ENCODE data around the gene B9D2.

DNA sequence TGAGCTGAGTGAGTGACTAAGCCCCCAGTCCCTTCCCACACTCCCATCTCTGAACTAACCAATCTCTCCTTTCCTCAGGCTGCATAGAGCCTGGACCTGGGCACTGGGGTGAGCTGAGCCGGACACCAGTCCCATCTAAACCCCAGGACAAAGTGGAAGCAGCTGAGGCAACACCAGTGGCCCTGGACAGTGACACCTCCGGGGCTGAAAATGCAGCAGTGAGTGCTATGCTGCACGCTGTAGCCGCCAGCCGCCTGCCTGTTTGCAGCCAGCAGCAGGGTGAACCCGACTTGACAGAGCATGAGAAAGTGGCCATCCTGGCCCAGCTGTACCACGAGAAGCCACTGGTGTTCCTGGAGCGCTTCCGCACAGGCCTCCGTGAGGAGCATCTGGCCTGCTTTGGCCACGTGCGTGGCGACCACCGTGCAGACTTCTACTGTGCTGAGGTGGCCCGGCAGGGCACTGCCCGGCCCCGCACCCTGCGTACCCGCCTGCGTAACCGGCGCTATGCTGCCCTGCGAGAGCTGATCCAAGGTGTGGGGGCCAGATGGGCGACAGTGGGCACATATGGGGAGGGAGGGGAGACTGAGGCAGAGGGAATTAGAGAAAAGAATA, 47.5 kb downstream of the B9D2 start:
- TF ChIP-seq, protein P1, sequence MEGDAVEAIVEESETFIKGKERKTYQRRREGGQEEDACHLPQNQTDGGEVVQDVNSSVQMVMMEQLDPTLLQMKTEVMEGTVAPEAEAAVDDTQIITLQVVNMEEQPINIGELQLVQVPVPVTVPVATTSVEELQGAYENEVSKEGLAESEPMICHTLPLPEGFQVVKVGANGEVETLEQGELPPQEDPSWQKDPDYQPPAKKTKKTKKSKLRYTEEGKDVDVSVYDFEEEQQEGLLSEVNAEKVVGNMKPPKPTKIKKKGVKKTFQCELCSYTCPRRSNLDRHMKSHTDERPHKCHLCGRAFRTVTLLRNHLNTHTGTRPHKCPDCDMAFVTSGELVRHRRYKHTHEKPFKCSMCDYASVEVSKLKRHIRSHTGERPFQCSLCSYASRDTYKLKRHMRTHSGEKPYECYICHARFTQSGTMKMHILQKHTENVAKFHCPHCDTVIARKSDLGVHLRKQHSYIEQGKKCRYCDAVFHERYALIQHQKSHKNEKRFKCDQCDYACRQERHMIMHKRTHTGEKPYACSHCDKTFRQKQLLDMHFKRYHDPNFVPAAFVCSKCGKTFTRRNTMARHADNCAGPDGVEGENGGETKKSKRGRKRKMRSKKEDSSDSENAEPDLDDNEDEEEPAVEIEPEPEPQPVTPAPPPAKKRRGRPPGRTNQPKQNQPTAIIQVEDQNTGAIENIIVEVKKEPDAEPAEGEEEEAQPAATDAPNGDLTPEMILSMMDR (IDR thresholded peaks at IDR 0.05 in 8 of 11, conservative IDR thresholded peaks at IDR 0.05 in 3 of 11), result no peak
- no peak for TF ChIP-seq POLR2A (IDR thresholded peaks at IDR 0.05)

All from spleen (tissue), 7 donors.